K562 treated with DMSO at 1 percent for 24 hours (cell line): ENCODE data around the gene PM20D2. TPM values are rescaled to one million over a fixed set of nuclear protein-coding genes. Genes with fewer than 3 reads are reported as not detected.

Experiments used
- total RNA-seq: library from RNA; unstranded; fragments of 300-600 nt; gene quantifications from 2 replicates; pipeline ENCODE4 v1.2.3, GENCODE V29; 2022; ENCODE audit warnings: low read depth; ENCODE audit not compliant: insufficient read depth

PM20D2 gene, protein sequence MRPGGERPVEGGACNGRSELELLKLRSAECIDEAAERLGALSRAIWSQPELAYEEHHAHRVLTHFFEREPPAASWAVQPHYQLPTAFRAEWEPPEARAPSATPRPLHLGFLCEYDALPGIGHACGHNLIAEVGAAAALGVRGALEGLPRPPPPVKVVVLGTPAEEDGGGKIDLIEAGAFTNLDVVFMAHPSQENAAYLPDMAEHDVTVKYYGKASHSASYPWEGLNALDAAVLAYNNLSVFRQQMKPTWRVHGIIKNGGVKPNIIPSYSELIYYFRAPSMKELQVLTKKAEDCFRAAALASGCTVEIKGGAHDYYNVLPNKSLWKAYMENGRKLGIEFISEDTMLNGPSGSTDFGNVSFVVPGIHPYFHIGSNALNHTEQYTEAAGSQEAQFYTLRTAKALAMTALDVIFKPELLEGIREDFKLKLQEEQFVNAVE
- 0.36 and 0.53 TPM in 2 replicates for total RNA-seq

DNA sequence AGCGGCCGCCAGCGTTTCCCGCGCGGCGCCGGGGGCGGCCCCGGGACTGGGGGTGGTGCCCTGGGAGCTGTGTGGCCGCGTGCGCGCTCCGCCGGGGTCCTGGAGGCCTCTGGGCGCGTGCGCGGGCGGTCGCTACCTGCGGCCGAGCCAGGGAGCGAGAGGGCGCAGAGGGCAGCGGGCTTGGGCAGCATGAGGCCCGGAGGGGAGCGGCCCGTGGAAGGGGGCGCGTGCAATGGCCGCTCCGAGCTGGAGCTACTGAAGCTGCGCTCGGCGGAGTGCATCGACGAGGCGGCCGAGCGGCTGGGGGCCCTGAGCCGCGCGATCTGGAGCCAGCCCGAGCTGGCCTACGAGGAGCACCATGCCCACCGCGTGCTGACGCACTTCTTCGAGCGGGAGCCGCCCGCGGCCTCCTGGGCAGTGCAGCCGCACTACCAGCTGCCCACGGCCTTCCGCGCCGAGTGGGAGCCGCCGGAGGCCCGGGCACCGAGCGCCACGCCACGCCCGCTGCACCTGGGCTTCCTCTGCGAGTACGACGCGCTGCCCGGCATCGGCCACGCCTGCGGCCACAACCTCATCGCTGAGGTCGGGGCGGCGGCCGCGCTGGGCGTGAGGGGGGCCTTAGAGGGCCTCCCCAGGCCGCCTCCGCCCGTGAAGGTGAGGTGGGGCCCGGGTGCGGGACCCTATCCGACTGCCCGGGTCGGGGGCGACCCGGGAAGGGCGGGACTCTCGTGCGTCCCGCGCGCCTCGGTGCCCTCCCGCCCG is at the start of gene PM20D2:
TSS of gene PM20D2 (plus strand) at position 100 of the 762 bp plus-strand sequence. CDS start at position 190, 90 bp downstream.

GRCh38 chr6:89117211-89118108 is 28.4 kb upstream of the PM20D2 start, which contains the start of gene SRSF12:
SRSF12 (minus strand) TSS chr6:89118071; CDS start chr6:89117887, 184 bp downstream.

Other genes starting within 250 kb of the PM20D2 start
- gene RNGTT, start 182.4 kb upstream of the PM20D2 start, total RNA-seq, result 6.3 and 8.6 TPM in 2 replicates
- gene PNRC1, start 65.3 kb upstream of the PM20D2 start, total RNA-seq, result 20.8 and 21.5 TPM in 2 replicates
- not detected in 2 replicates for gene SRSF12, start 28.0 kb upstream of the PM20D2 start, total RNA-seq
- 0.20 TPM in 1 of 2 replicates, not detected in the other for gene GABRR1, start 71.3 kb downstream of the PM20D2 start, total RNA-seq
- 0.21 TPM in 1 of 2 replicates, not detected in the other for gene GABRR2, start 169.2 kb downstream of the PM20D2 start, total RNA-seq
- gene UBE2J1, start 206.7 kb downstream of the PM20D2 start, total RNA-seq, result 19.5 and 21.4 TPM in 2 replicates